Lower leg skin (tissue), 4 donors: ENCODE results near the gene HERPUD2. TPM values are rescaled to one million over a fixed set of nuclear protein-coding genes. Genes with fewer than 3 reads are reported as not detected.
"Not testable (repeated sequence)": the region's sequence is repeated elsewhere in the genome, so short reads cannot be mapped to it uniquely, and the experiment has no call there.

Experiments
- DNase-seq, 2 donors: peaks; one replicate each; pipeline ENCODE4 v3.0.0-alpha.2; 2019; ENCODE audit warnings: low spot score in 2 of 2
- H3K4me3 ChIP-seq: fragments of 200-600 bp; sonication (generic); 2 replicates; pipeline ENCODE4 v1.5.1; 2017; ENCODE audit warnings: mild to moderate bottlenecking, low read depth; ENCODE audit not compliant: poor library complexity, severe bottlenecking
- CTCF ChIP-seq, 3 donors: fragments of 450-650 bp; IDR thresholded peaks; one replicate each; pipeline ENCODE4 v1.5.1; 2016; ENCODE audit warnings: antibody characterized with exemption in 3 of 3, mild to moderate bottlenecking in 3 of 3, moderate library complexity in 2 of 3
- POLR2A ChIP-seq, 2 donors: fragments of 450-650 bp; IDR thresholded peaks; one replicate each; pipeline ENCODE4 v1.6.1; 2016 to 2017; ENCODE audit warnings: antibody characterized with exemption in 2 of 2, mild to moderate bottlenecking in 1 of 2, moderate library complexity in 1 of 2
- WGBS, 2 donors: methylation state at CpG; one replicate each; pipeline ENCODE4 v1.1.5; 2018; 5-methylcytosine and 5-hydroxymethylcytosine counted together
- intact Hi-C: fragments of 100-400 bp; cut with DNase I; formaldehyde crosslinking; loops from one replicate; pipeline ENCODE4 v1.15.0; 2023; ENCODE audit warnings: low total_unique reads
- total RNA-seq, 4 donors: library from RNA; depleted of rRNA; stranded (reverse); fragments of >200 nt; gene quantifications; one replicate each; pipeline ENCODE4 v1.1.0, GENCODE V29; 2016

Gene HERPUD2
- total RNA-seq, 4 donors from 2014 or later: 24.8 to 44.1 (median 39.3) TPM

GRCh38 chr7:35670856-35671569, 23.9 kb downstream of the HERPUD2 start:
- TF ChIP-seq CTCF (IDR thresholded peaks at IDR 0.05): no peak
- TF ChIP-seq POLR2A (IDR thresholded peaks at IDR 0.05): no peak
- DNase-seq: no peak
- no peak overlapping the region for H3K4me3 ChIP-seq
- 80 to 86% methylated on average over 3 of the region's 3 CpGs for WGBS, 2 donors
- intact Hi-C loops: no loop called here

- DNase-seq, intact Hi-C loops: not testable (repeated sequence)
- 96 to 98% methylated on average over 4 of the region's 4 CpGs for WGBS, 2 donors
Measured at GRCh38 chr7:35660411-35660810, 34.5 kb downstream of the HERPUD2 start.

DNA sequence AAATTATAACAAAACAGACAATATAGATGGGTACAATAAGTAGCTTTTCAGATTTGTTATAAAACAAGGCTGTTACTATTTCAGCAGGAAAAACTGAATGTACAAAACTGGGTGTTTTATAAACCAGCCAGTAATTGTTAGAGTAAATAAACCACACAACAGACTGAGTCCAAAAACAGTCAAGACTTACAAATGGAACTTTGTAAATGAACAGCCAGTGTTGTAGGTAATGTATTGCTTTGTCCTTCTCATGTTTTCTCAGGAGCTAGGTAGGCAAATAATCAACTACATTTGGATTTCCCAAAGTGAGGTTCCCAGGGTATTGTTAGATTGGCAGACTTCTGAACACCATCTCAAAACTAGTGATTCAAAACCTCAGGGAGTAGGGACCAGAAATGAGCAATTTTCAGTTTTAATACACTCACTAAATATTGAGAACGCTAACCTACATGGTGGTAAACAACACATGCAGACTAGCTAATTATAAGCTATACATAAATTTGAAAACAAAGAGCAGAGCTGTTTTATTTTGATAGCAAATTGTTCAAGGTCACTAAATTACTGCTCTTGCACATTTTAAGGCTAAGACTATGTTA, 36.2 kb downstream of the HERPUD2 start:
- TF ChIP-seq POLR2A (IDR thresholded peaks at IDR 0.05) (no peak), CTCF (IDR thresholded peaks at IDR 0.05) (no peak)
- no peak overlapping the region for H3K4me3 ChIP-seq
- no peak for DNase-seq
- 81 to 88% methylated on average over 1 of the region's 1 CpG for WGBS, 2 donors
- intact Hi-C loops: no loop called here

More at GRCh38 chr7:35660411-35660810, 34.5 kb downstream of the HERPUD2 start:
- H3K4me3 ChIP-seq: not testable (repeated sequence)

DNA sequence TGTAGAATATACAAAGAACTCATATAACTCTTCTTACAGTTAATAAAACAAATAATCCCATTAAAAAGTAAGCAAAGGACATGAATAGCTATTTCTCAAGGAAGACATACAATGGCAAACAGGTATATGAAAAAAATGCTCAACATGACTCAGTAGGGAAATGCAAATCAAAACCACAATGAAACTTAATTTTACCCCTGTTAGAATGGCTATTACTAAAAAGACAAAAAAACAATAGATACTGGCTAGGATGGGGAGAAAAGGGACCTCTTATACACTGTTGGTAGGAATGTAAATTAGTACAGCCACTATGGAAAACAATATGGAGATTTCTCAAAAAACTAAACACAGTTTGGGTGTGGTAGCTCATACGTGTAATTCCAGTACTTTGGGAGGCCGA, 37.8 kb downstream of the HERPUD2 start:
- DNase-seq: no peak
- 94% methylated on average over 2 of the region's 2 CpGs for WGBS, 2 donors
- intact Hi-C loops: no loop called here
- H3K4me3 ChIP-seq: no peak overlapping the region
- TF ChIP-seq POLR2A (IDR thresholded peaks at IDR 0.05) (no peak), CTCF (IDR thresholded peaks at IDR 0.05) (no peak)

DNA sequence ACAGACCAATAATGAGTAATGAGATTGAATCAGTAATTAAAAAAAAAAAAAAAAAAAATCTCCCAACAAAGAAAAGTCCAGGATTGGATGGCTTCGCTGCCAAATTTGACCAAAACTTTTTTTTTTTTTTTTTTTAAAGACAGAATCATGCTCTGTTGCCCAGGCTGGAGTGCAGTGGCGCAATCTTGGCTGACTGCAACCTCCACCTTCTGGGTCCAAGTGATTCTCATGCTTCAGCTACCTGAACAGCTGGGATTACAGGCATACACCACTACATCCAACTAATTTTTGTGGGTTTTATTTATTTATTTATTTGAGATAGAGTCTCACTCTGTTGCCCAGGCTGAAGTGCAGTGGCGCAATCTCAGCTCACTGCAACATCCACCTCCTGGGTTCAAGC, 40.4 kb downstream of the HERPUD2 start:
- intact Hi-C loops, DNase-seq, H3K4me3 ChIP-seq: not testable (repeated sequence)
- 95 to 99% methylated on average over 3 of the region's 3 CpGs for WGBS, 2 donors

GRCh38 chr7:35652124-35652523, 42.8 kb downstream of the HERPUD2 start:
- no peak overlapping the region for H3K4me3 ChIP-seq
- no peak for DNase-seq
- no peak for TF ChIP-seq CTCF (IDR thresholded peaks at IDR 0.05)
- TF ChIP-seq POLR2A (IDR thresholded peaks at IDR 0.05): no peak
- intact Hi-C loops: no loop called here
- WGBS, 2 donors: 93 to 96% methylated on average over 5 of the region's 5 CpGs

GRCh38 chr7:35650751-35651150, 44.2 kb downstream of the HERPUD2 start:
- DNase-seq: no peak
- intact Hi-C loops: no loop called here
- WGBS, 2 donors: 94 to 100% methylated on average over 4 of the region's 4 CpGs
- no peak overlapping the region for H3K4me3 ChIP-seq
- TF ChIP-seq CTCF (IDR thresholded peaks at IDR 0.05) (no peak), POLR2A (IDR thresholded peaks at IDR 0.05) (no peak)
